PC-3 (cell line): Measurements from ENCODE around the gene TPRKB.

Experiments used
- EZH2 ChIP-seq: fragments of 300-600 bp; sonication (generic); IDR thresholded peaks from one replicate; pipeline ENCODE4 v1.6.1; 2017; ENCODE audit warnings: antibody characterized with exemption, mild to moderate bottlenecking, low read length; ENCODE audit not compliant: unreplicated experiment
- EZH2phosphoT487 ChIP-seq: fragments of 300-600 bp; sonication (generic); IDR thresholded peaks from 2 replicates; pipeline ENCODE4 v1.6.1; 2018; ENCODE audit warnings: mild to moderate bottlenecking, antibody characterized with exemption, low read length, borderline replicate concordance
- TF ChIP-seq, protein P1 (sequence below): fragments of 300-600 bp; sonication (generic); conservative IDR thresholded peaks from 2 replicates; pipeline ENCODE4 v1.5.1; 2017; ENCODE audit warnings: antibody characterized with exemption, low read depth, mild to moderate bottlenecking, low read length

- TF ChIP-seq EZH2 (no peak), EZH2phosphoT487 (no peak)
- TF ChIP-seq, protein P1, sequence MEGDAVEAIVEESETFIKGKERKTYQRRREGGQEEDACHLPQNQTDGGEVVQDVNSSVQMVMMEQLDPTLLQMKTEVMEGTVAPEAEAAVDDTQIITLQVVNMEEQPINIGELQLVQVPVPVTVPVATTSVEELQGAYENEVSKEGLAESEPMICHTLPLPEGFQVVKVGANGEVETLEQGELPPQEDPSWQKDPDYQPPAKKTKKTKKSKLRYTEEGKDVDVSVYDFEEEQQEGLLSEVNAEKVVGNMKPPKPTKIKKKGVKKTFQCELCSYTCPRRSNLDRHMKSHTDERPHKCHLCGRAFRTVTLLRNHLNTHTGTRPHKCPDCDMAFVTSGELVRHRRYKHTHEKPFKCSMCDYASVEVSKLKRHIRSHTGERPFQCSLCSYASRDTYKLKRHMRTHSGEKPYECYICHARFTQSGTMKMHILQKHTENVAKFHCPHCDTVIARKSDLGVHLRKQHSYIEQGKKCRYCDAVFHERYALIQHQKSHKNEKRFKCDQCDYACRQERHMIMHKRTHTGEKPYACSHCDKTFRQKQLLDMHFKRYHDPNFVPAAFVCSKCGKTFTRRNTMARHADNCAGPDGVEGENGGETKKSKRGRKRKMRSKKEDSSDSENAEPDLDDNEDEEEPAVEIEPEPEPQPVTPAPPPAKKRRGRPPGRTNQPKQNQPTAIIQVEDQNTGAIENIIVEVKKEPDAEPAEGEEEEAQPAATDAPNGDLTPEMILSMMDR: no peak
Observed at GRCh38 chr2:73699437-73699836, 37.7 kb downstream of the TPRKB start.
